BLaER1 treated with 17β-estradiol and CSF1 and Interleukin-3, amounts not matched to agents 10 nM and 100 nM (cell line): ENCODE results near the gene KIF2A.

Experiments used
- H3K27ac ChIP-seq, 11 experiments: shearing (Covaris generic); formaldehyde crosslinking; 2 replicates each; pipeline ENCODE4 v1.8.1; 2022
- H3K27me3 ChIP-seq, 11 experiments: shearing (Covaris generic); formaldehyde crosslinking; 2 replicates each; pipeline ENCODE4 v1.8.1; 2022
- H3K36me3 ChIP-seq, 11 experiments: shearing (Covaris generic); formaldehyde crosslinking; 2 replicates each; pipeline ENCODE4 v1.8.1; 2022
- H3K4me1 ChIP-seq, 10 experiments: shearing (Covaris generic); formaldehyde crosslinking; 2 replicates each; pipeline ENCODE4 v1.8.1; 2022
- H3K4me2 ChIP-seq, 11 experiments: shearing (Covaris generic); formaldehyde crosslinking; 2 replicates each; pipeline ENCODE4 v1.8.1; 2022
- H3K4me3 ChIP-seq, 10 experiments: shearing (Covaris generic); formaldehyde crosslinking; 2 replicates each; pipeline ENCODE4 v1.8.1; 2022
- H3K9ac ChIP-seq, 11 experiments: shearing (Covaris generic); formaldehyde crosslinking; 2 replicates each; pipeline ENCODE4 v1.8.1; 2022
- H3K9me3 ChIP-seq, 11 experiments: shearing (Covaris generic); formaldehyde crosslinking; replicated peaks in 1 of 11; 2 replicates each; pipeline ENCODE4 v1.8.1; 2022
- H4K20me1 ChIP-seq, 11 experiments: shearing (Covaris generic); formaldehyde crosslinking; 2 replicates each; pipeline ENCODE4 v1.8.1; 2022
- Cebpa-rat ChIP-seq, 11 experiments: shearing (Covaris generic); IDR thresholded peaks; 2 replicates each; pipeline ENCODE4 v1.8.1; 2022

KIF2A gene

GRCh38 chr5:62299101-62299500, 6.9 kb upstream of the KIF2A start:
- no peak overlapping the region for H3K4me3 ChIP-seq
- no peaks in the 10 kb centered on the region for H3K36me3 ChIP-seq
- H3K9me3 ChIP-seq: no peaks in the 10 kb centered on the region; a peak in 1 of 22 replicates
- no peak overlapping the region for H3K27ac ChIP-seq
- no peaks in the 10 kb centered on the region for H4K20me1 ChIP-seq
- H3K4me2 ChIP-seq: no peak overlapping the region
- no peak overlapping the region for H3K9ac ChIP-seq
- H3K4me1 ChIP-seq: peaks cover 0 to 14% (median 8%) of the 10 kb centered on the region in 10 experiments; a peak in 11 of 20 replicates
- no peaks in the 10 kb centered on the region for H3K27me3 ChIP-seq
- no peak for TF ChIP-seq Cebpa-rat (IDR thresholded peaks at IDR 0.05)

GRCh38 chr5:62299600-62299999, 6.4 kb upstream of the KIF2A start:
- H3K4me1 ChIP-seq: peaks cover 0 to 14% (median 8%) of the 10 kb centered on the region in 10 experiments; a peak in 11 of 20 replicates
- no peak overlapping the region for H3K4me3 ChIP-seq
- H3K27me3 ChIP-seq: no peaks in the 10 kb centered on the region
- no peak overlapping the region for H3K9ac ChIP-seq
- H3K27ac ChIP-seq: no peak overlapping the region
- no peaks in the 10 kb centered on the region for H3K36me3 ChIP-seq
- no peaks in the 10 kb centered on the region; a peak in 1 of 22 replicates for H3K9me3 ChIP-seq
- H4K20me1 ChIP-seq: no peaks in the 10 kb centered on the region
- TF ChIP-seq Cebpa-rat (IDR thresholded peaks at IDR 0.05): no peak
- peak overlapping the region in 2 of 11 experiments; percentile 22 to 29; a peak in 2 of 22 replicates for H3K4me2 ChIP-seq

GRCh38 chr5:62305358-62305714, 670 bp upstream of the KIF2A start:
- Histone ChIP-seq H3K4me1 (peaks cover 20 to 36% (median 29%) of the 10 kb centered on the region in 10 experiments), H3K27me3 (no peaks in the 10 kb centered on the region), H3K4me2 (peak overlapping the region; percentile 52 to 91 (median 73)), H4K20me1 (peaks cover 11 to 35% (median 32%) of the 10 kb centered on the region in 11 experiments; a peak in 19 of 22 replicates), H3K9ac (peak overlapping the region; percentile 92 to 99 (median 97)), H3K27ac (peak overlapping the region; percentile 81 to 98 (median 96)), H3K36me3 (peaks cover 0 to 22% (median 14%) of the 10 kb centered on the region in 11 experiments; a peak in 11 of 22 replicates), H3K9me3 (no peaks in the 10 kb centered on the region), H3K4me3 (peak overlapping the region; percentile 17 to 97 (median 94); a peak in 18 of 20 replicates)
- no peak for TF ChIP-seq Cebpa-rat (IDR thresholded peaks at IDR 0.05)

GRCh38 chr5:62306323-62306895, 403 bp downstream of the KIF2A start:
- no peak for TF ChIP-seq Cebpa-rat (IDR thresholded peaks at IDR 0.05)
- H3K4me1 ChIP-seq: peaks cover 25 to 47% (median 37%) of the 10 kb centered on the region in 10 experiments
- peaks cover 22 to 46% (median 43%) of the 10 kb centered on the region in 11 experiments; a peak in 21 of 22 replicates for H4K20me1 ChIP-seq
- peak overlapping the region; percentile 92 to 99 (median 97) for H3K9ac ChIP-seq
- H3K36me3 ChIP-seq: peaks cover 0 to 31% (median 23%) of the 10 kb centered on the region in 11 experiments; a peak in 13 of 22 replicates
- H3K9me3 ChIP-seq: no peaks in the 10 kb centered on the region
- H3K4me2 ChIP-seq: peak overlapping the region; percentile 83 to 96 (median 89); a peak in 17 of 22 replicates
- H3K27ac ChIP-seq: peak overlapping the region; percentile 81 to 98 (median 96)
- no peaks in the 10 kb centered on the region for H3K27me3 ChIP-seq
- H3K4me3 ChIP-seq: peak overlapping the region; percentile 90 to 97 (median 94)

- peak overlapping the region; percentile 92 to 99 (median 97) for H3K9ac ChIP-seq
- peaks cover 29 to 52% (median 50%) of the 10 kb centered on the region in 11 experiments; a peak in 21 of 22 replicates for H4K20me1 ChIP-seq
- peak overlapping the region; percentile 81 to 98 (median 96) for H3K27ac ChIP-seq
- peaks cover 0 to 38% (median 29%) of the 10 kb centered on the region in 11 experiments; a peak in 14 of 22 replicates for H3K36me3 ChIP-seq
- peak overlapping the region; percentile 83 to 96 (median 89) for H3K4me2 ChIP-seq
- TF ChIP-seq Cebpa-rat (IDR thresholded peaks at IDR 0.05): no peak
- H3K4me1 ChIP-seq: peaks cover 25 to 54% (median 39%) of the 10 kb centered on the region in 10 experiments
- peak overlapping the region; percentile 90 to 97 (median 94) for H3K4me3 ChIP-seq
- H3K9me3 ChIP-seq: no peaks in the 10 kb centered on the region
- no peaks in the 10 kb centered on the region for H3K27me3 ChIP-seq
Observed at GRCh38 chr5:62306896-62307689, 1.1 kb downstream of the KIF2A start.

- peak overlapping the region in 2 of 11 experiments; percentile 95 to 97; a peak in 2 of 22 replicates for H3K9ac ChIP-seq
- H3K4me1 ChIP-seq: peaks cover 25 to 56% (median 39%) of the 10 kb centered on the region in 10 experiments
- H3K27ac ChIP-seq: no peak overlapping the region
- peak overlapping the region in 5 of 10 experiments; percentile 90 to 97 (median 94); a peak in 8 of 20 replicates for H3K4me3 ChIP-seq
- H3K36me3 ChIP-seq: peaks cover 0 to 41% (median 29%) of the 10 kb centered on the region in 11 experiments; a peak in 14 of 22 replicates
- H4K20me1 ChIP-seq: peaks cover 39 to 66% (median 62%) of the 10 kb centered on the region in 11 experiments; a peak in 21 of 22 replicates
- no peaks in the 10 kb centered on the region for H3K9me3 ChIP-seq
- TF ChIP-seq Cebpa-rat (IDR thresholded peaks at IDR 0.05): no peak
- no peaks in the 10 kb centered on the region for H3K27me3 ChIP-seq
- peak overlapping the region; percentile 83 to 96 (median 89) for H3K4me2 ChIP-seq
Observed at GRCh38 chr5:62308439-62308838, 2.4 kb downstream of the KIF2A start.

- Histone ChIP-seq H3K36me3 (peaks cover 0 to 48% (median 34%) of the 10 kb centered on the region in 11 experiments; a peak in 15 of 22 replicates), H3K4me3 (no peak overlapping the region), H3K9ac (no peak overlapping the region), H3K4me2 (peak overlapping the region in 8 of 11 experiments; percentile 17 to 94 (median 60); a peak in 8 of 22 replicates), H3K27me3 (no peaks in the 10 kb centered on the region), H3K9me3 (no peaks in the 10 kb centered on the region), H3K4me1 (peaks cover 25 to 63% (median 39%) of the 10 kb centered on the region in 10 experiments), H3K27ac (no peak overlapping the region), H4K20me1 (peaks cover 45 to 73% (median 69%) of the 10 kb centered on the region in 11 experiments; a peak in 21 of 22 replicates)
- TF ChIP-seq Cebpa-rat (IDR thresholded peaks at IDR 0.05): no peak
Observed at GRCh38 chr5:62309107-62309506, 3.1 kb downstream of the KIF2A start.

- Histone ChIP-seq H3K4me3 (no peak overlapping the region), H3K4me2 (peak overlapping the region in 7 of 11 experiments; percentile 0 to 31 (median 16); a peak in 6 of 22 replicates), H3K9ac (no peak overlapping the region), H3K9me3 (no peaks in the 10 kb centered on the region), H3K4me1 (peaks cover 18 to 70% (median 32%) of the 10 kb centered on the region in 10 experiments), H3K27ac (no peak overlapping the region), H4K20me1 (peaks cover 60 to 87% (median 84%) of the 10 kb centered on the region in 11 experiments; a peak in 21 of 22 replicates), H3K27me3 (no peaks in the 10 kb centered on the region), H3K36me3 (peaks cover 0 to 61% (median 40%) of the 10 kb centered on the region in 11 experiments; a peak in 16 of 22 replicates)
- no peak for TF ChIP-seq Cebpa-rat (IDR thresholded peaks at IDR 0.05)
Observed at GRCh38 chr5:62310426-62311143, 4.6 kb downstream of the KIF2A start.
